GM18498 (cell line): ENCODE results near the gene MYADM.
"Not testable (repeated sequence)": the region's sequence is repeated elsewhere in the genome, so short reads cannot be mapped to it uniquely, and the experiment has no call there.

Experiments
- ATAC-seq: cut with Tn5 transposase; IDR thresholded peaks from one replicate; pipeline ENCODE4 v1.9.1; 2021; ENCODE audit warnings: mild to moderate bottlenecking, moderate library complexity; ENCODE audit not compliant: unreplicated experiment

MYADM gene, protein sequence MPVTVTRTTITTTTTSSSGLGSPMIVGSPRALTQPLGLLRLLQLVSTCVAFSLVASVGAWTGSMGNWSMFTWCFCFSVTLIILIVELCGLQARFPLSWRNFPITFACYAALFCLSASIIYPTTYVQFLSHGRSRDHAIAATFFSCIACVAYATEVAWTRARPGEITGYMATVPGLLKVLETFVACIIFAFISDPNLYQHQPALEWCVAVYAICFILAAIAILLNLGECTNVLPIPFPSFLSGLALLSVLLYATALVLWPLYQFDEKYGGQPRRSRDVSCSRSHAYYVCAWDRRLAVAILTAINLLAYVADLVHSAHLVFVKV

DNA sequence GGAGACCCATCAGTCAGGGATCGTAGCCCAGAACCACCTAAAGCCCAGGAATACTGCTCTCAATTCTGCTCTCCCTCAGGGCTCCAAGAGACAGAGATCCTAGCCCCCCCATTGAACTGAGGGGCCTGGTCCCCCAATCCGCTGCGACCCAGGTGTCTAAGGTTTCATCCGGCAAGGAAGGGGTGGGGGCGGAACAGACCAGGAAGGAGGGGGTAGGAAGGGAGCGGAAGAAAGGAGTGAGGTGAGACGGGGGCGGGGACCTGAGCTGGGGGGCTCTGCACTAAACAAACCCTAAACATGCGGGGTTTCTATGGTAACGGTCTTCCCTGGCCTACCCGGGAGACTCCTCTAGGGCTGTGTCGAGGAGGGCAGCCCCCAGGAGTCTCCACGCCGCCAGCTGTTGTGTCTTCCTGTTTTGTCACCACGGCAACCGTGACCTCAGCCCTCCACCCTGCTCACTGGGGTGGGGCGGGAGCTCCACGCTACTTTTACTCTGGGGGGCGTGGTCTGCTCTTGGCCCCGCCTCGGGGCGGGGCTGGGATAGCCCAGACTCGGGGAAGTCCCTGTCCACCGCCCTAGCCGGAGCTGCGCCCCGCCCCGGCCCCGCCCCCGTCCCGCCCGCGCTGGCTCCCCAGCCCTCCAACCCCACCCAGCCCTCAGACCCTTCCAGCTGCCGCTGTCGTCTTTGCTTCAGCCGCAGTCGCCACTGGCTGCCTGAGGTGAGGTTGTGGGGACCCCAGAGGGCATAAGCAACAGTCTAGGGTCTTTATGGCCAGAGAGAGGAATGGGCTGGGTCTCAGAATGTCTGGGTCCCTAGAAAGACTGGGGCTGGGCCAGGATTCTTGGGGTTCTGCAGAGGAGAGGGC, at the start of gene MYADM:
Gene MYADM (plus strand): TSS at position 659 of the 866 bp plus-strand sequence. CDS start 5,647 bp downstream, outside the sequence.
- peak; percentile 74 for ATAC-seq

DNA sequence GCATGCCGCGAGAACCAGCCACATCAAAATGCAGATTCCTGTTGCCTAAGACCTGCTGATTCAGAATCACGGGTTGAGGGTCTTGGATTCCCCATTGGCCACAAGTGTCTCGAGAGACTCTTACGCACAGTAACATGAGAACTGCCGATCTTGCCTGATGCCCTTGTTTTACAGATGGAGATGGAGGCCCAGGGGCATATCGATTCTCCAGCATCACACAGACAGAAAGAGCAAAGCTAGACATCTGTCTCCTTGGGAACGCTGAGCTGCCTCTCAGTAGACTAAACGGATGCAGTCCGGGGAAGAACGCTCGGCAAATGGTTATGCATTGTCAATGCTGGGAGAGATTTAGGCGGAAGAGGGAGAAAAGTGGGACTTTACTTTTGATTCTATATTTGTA, 48.9 kb upstream of the MYADM start:
- no peak for ATAC-seq

DNA sequence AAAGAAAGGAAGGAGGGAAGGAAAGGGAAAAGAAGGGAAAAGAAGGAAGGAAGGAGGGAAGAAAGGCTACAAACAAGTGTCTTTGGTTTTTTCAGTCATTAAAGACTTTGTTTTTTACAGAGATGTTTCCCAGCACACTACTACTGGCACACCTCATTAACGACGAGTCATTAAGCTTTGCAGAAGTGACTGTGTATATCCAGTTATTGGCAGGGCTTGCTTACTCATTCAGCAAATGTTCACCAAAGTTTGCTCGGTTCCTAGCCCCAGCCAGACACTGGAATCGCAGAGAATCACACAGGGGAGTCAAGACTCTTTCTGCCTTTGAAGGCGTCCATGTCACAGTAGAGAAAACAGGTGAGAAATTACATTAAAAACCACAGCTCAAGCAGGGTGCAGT, 47.8 kb upstream of the MYADM start:
- no peak for ATAC-seq

DNA sequence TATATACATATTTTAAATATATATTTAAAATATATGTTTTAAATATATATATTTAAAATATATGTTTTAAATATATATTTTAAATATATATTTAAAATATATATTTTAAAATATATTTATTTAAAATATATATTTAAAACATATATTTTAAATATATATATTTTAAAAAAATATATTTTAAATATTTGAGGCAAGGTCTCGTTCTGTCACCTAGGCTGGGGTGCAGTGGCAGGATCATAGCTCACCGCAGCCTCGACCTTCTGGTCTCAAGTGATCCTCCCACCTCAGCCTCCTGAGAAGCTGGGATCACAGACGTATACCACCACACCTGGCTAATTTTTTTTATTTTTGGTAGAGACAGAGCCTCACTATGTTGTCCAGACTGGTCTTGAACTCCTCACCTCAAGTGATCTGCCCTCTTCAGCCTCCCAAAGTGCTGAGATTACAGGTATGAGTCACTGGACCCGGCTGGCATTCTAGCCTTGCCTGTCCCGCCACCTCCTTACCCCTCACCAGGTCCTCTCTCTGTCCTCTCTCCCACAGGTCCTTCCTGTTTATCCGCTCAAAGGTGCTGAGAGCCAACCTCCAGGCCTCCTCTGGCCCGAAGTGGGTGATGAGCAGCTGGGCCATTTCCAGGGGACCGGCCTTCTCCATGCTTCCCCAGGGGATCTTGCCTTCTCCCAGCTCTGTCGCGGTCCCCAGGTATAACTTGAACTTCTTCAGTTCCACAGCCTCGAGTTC, 44.1 kb upstream of the MYADM start:
- ATAC-seq, result no peak

DNA sequence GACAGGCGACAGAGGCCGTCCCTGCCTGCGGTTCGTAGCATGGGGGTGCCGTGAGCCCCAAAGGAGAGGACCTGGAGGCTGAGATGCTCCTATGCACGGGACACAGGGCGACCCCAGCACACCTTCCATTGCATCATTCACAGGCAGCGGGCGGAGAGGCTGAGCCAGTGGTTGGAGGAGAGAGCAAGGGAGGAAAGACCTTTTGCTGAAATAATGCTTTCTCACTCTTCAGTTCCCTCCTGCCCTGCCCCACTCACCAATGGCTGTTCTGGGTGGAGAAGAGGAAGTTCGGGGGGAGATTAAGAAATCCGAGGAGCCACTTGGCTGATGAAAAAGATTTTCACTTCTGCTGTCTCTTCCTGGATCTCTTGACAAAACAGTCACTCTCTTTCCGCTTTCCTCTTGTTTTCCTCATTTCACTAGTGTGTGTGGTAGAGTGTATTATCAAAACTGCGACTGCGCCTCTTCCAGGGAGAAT, 43.5 kb upstream of the MYADM start, which contains the start of gene NLRP12:
Gene NLRP12 (minus strand): TSS at position 181 of the 478 bp plus-strand sequence. CDS start 140 bp downstream, at position 41.
- no peak for ATAC-seq

DNA sequence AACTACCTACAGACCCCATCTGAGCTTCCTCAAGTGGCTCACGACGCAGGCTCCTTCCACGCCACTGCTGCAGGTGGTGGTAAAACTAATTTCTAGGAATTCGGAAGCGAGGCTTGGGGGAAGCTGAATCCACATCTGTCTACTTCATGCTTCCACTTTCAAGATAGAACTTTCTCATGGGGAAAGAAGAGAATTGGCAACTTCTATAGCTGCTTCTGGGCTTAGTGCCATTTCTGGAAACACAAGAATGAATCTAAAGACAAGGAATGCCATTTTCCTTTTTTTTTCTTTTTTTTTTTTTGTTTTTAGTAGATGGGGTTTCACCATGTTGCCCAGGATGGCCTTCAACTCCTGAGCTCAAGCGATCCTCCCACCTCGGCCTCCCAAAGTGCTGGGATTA, 40.8 kb upstream of the MYADM start:
- ATAC-seq, result no peak

DNA sequence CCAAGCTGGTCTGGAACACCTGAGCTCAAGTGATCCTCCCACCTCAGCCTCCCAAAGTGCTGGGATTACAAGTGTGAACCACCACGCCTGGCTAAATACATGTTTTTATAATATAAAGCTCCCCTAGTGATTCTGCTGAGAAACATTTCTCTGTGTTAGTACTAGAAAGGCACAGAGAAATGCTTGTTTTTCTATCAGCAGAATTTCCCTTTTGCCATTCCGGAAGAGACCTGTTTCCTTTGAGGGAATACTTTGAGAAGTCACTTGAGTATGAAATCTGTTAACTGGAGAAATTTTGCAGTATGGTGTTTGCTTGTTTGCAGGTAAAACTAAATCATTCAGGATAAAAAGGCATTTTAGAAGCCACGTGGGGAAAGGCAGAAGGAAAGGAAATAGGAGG, 39.2 kb upstream of the MYADM start:
- no peak for ATAC-seq

DNA sequence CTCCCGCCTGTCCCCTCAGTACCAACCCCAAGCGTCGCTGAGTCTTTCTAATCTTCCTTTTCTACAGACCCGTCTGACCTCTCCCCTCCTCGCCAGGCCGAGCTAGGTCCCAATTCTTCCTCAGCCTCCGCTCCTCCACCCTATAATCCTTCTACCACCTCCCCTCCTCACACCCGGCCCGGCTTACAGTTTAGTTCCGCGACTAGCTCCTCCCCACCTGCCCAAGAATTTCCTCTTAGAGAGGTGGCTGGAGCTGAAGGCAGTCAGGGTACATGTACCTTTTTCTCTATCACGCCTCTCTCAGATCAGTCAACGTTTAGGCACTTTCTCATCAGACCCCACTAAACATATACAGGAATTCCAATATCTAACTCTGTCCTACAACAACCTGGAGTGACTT, 34.8 kb upstream of the MYADM start:
- ATAC-seq, result not testable (repeated sequence)

DNA sequence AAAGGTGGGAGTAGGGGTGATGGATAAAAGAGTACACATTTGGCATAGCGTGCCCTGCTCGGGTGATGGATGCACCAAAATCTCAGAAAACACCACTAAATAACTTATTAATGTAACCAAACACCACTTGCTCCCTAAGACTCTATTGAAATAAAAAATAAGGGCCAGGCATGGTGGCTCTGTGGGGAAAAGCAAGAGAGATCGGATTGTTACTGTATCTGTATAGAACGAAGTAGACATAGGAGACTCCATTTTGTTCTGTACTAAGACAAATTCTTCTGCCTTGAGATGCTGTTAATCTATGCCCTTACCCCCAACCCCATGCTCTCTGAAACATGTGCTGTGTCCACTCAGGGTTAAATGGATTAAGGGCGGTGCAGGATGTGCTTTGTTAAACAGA, 29.2 kb upstream of the MYADM start:
- ATAC-seq, result not testable (repeated sequence)

DNA sequence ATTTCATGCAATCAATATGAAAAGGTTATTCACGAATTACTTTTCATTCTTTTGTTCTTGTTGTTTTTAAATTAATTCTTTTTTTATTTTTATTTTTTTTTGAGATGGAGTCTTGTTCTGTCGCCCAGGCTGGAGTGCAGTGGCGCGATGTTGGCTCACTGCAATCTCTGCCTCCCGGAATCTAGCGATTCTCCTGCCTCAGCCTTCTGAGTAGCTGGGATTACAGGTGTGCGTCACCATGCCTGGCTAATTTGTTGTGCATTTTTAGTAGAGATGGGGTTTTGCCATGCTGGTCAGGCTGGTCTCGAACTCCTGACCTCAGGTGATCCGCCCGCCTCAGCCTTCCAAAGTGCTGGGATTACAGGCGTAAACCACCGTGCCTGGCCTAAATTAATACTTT, 27.4 kb upstream of the MYADM start:
- not testable (repeated sequence) for ATAC-seq

DNA sequence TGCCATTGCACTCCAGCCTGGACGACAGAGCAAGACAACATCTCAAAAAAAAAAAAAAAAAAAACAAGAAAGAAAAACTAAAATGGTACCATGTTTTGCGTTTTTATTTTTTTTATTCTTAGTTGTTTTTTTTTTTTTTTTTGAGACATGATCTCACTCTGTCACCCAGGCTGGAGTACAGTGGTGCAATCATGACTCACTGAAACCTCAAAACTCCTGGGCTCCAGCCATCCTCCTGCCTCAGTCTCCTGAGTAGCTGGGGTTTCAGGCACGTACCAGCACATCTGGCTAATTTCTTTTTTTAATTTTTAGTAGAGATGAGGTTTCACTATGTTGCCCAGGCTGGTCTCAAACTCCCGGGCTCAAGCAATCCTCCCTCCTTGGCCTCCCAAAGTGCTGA, 26.8 kb upstream of the MYADM start:
- ATAC-seq, result not testable (repeated sequence)

DNA sequence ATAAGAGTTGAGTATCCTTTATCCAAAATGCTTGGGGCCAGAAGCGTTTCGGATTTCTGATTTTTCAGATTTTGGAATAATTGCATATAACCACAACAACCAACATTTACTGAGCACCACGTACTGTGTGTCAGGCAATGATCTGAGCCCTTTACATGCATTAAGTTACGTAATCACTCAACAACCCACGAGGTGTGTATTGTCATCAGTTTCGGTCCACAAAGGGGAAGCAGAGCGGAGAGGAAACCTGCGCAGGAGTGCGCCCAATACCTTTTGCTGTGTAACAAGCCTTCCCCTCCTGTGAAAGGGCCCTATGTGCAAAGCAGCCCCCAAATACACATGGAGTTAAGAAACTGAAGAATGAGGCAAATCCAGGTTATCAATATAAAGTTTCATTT, 22.8 kb upstream of the MYADM start:
- no peak for ATAC-seq

DNA sequence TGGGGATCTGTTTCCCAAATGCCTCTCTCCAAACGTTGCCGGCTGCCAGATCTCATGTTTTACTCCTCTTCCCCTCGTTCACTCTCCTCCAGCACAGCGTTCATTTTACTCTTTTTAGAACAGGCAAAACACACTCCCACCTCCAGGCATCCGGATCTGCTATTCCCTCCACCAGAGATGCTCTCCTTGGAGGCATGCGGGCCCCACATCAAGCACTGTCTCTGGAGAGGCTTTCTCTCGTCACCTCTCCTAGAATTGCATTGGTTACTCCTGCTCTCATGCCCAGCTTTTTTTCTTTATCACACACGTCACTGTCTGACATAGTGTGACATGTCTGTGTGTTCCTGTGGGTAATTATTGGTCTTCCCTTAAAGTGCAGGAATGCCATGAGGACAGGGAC, 20.1 kb upstream of the MYADM start:
- no peak for ATAC-seq

DNA sequence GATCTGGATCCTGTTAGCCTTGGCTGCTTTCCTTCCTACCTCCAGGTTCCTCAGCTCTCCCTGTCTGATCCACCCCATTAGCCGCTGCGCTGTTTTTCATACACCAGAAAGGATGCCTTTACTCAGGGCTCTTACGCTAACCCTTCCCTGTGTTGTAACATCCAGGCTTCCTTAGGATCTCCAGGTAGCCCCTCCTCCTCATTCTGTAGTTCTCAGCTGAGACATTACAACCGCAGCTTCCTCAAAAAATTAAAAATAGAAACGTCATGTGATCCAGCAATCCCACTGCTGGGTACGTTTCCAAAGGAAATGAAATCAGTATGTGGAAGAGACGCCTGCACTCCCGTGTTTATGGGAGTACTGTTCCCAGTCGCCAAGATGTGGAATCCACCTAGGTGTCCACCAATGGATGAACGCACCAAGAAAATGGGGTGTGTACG, 18.4 kb upstream of the MYADM start:
- ATAC-seq, result no peak

DNA sequence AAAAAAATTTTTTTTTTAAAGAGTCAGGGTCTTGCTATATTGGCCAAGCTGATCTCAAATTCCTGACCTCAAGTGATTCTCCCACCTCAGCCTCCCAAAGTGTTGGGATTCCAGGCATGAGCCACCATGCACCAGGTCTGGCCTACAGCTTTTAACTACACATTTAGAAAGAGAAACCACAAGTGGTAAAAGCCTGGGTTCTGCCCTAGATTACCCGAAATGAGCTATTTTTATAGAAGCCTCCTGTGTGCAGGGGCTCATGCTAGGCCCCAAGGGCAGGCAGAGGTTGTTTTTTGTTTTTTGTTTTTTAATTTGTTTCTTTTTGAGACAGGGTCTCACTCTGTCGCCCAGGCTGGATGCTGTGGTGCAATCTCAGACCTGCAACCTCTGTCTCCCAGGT, 14.0 kb upstream of the MYADM start:
- peak; percentile 62 for ATAC-seq

DNA sequence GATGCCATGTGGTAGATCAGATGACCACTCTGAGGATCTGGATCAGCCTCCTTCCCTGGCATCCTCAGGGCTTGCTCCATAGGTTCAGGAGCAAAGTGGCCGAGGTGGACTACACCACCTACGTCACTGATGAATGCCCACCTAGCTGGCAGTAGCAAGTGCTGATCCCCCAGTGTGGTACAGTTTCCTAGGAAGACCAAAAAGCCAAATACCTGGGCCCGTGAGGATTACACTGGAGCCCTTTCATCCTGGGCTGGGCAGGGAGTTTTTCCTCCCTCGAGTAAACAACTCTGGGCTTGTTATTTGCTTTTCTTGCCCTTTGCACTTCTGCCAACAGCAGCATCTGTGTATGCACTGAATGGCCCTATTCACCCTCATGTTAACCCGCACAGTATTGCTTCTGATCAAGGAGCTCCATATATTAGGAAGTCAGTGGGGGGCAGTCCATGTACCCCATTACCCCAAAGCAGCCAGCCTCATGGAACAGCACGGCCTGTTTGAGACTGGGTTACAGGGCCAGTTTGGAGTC, 3.3 kb upstream of the MYADM start:
- ATAC-seq, result no peak

DNA sequence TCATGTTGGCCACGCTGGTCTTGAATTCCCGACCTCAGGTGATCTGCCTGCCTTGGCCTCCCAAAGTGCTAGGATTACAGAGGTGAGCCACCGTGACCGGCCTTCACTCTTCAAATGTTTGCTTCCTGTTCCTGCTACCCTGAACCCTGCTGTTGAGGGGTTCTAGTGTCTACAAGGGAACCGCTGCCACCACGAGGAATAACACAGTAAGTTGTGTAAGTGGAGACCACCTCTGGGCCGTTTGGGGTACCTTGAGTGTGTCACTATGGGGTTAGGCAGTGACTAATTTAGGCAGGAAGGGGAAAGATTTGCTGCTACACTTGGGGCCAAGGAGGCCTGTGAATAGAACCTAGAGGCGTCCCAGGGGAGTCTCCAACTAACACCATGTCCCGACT, 2.2 kb upstream of the MYADM start:
- no peak for ATAC-seq

DNA sequence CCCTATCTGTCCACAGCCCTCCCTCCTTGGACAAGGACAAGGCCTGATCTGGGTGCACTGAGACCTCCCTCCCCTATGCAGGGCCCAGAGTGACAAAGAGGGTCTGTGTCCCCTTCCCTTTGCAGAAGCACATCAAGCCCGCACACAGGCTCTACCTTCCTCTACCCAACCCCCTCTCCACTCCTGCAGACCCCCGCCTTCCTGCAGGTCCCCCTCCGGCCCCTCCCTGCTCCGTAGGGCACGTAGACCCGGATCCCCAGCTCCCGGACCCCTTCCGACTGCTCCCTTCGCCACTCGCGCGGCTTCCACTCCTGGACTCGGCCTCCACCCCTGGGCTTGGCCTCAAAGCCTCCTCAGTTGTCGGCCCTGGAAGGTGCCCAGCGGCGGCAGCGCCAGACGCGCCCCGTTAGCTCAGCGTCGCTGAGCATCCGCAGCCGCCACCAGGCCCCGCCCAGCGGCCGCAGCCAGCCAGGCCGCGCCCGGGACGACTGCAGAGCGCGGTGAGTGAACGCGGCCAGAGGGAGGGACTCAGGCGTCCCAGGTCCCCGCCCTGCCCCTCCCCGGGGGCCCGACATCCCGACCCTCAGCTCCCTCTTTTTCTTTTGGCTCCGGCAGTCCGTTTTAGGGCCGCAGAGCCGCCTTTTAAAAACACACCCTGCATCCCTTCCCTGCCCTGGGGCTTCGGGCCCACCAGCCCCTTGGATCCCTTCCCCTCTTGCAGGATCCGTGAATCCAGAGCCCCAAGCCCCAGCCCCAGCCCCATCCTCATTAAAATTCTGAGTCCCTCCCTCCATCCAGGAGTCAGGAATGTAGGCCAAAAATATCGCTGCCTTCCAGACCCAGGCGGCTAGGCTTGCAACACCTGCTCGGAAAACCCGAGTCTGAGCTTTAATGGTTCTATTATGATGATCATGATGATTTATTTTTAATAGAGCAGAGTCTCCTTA, 1.5 kb upstream of the MYADM start:
- no peak for ATAC-seq

DNA sequence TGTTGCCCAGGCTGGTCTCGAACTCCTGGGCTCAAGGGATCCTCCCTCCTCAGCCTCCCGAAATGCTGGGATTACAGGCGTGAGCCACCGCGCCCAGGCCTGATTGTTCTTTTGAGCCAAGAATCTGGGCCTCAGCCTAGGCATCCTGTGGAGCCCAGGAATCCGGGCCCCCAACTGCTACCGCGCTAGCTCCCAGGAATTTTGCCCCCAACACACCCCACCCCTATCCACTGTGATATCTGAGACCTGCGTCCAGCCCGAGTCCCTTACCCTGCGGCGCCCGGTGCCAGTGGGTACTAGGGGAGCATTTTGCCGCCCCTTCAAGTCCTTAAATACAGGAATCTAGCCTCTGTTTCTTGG, 838 bp upstream of the MYADM start:
- no peak for ATAC-seq
